Smooth muscle cell (in vitro differentiated cells): ENCODE measurements around the gene PPP6C. TPM values are rescaled to one million over a fixed set of nuclear protein-coding genes. Genes with fewer than 3 reads are reported as not detected.

Experiments
- DNase-seq: peaks from one replicate; lab custom pipeline; 2025; ENCODE audit not compliant: unreplicated experiment; lab: John Stamatoyannopoulos, UW
- H2AFZ ChIP-seq: fragments of 200-600 bp; sonication (generic); 2 replicates; pipeline ENCODE4 v1.6.0; 2016; ENCODE audit warnings: antibody characterized with exemption, low read depth, mild to moderate bottlenecking
- H3F3A ChIP-seq: fragments of 200-600 bp; sonication (generic); 2 replicates; pipeline ENCODE4 v1.6.0; 2017; ENCODE audit warnings: antibody characterized with exemption, low read depth
- H3K27ac ChIP-seq: fragments of 200-600 bp; sonication (generic); 2 replicates; pipeline ENCODE4 v1.5.1; 2016; ENCODE audit warnings: low read depth, mild to moderate bottlenecking
- H3K27me3 ChIP-seq: fragments of 200-600 bp; sonication (generic); 2 replicates; pipeline ENCODE4 v1.6.1; 2016; ENCODE audit warnings: low read depth, mild to moderate bottlenecking
- H3K36me3 ChIP-seq: fragments of 200-600 bp; sonication (generic); 2 replicates; pipeline ENCODE4 v1.5.1; 2016; ENCODE audit warnings: low read depth
- H3K4me1 ChIP-seq: fragments of 200-600 bp; sonication (generic); 2 replicates; pipeline ENCODE4 v1.5.1; 2016; ENCODE audit warnings: low read depth
- H3K4me2 ChIP-seq: fragments of 200-600 bp; sonication (generic); 2 replicates; pipeline ENCODE4 v1.6.0; 2016; ENCODE audit warnings: mild to moderate bottlenecking
- H3K4me3 ChIP-seq: fragments of 200-600 bp; sonication (generic); 2 replicates; pipeline ENCODE4 v1.5.1; 2016; ENCODE audit warnings: mild to moderate bottlenecking
- H3K79me2 ChIP-seq: fragments of 200-600 bp; sonication (generic); 2 replicates; pipeline ENCODE4 v1.6.0; 2016; ENCODE audit warnings: low read depth, mild to moderate bottlenecking
- H3K9ac ChIP-seq: fragments of 200-600 bp; sonication (generic); 2 replicates; pipeline ENCODE4 v1.6.0; 2016; ENCODE audit warnings: low read depth
- H3K9me3 ChIP-seq: fragments of 200-600 bp; sonication (generic); replicated peaks from 2 replicates; pipeline ENCODE4 v1.5.1; 2016; ENCODE audit warnings: low read depth
- H4K20me1 ChIP-seq: fragments of 200-600 bp; sonication (generic); 2 replicates; pipeline ENCODE4 v1.6.0; 2016; ENCODE audit warnings: low read depth
- CTCF ChIP-seq: fragments of 200-600 bp; sonication (generic); IDR thresholded peaks from 2 replicates; pipeline ENCODE4 v1.5.1; 2017; ENCODE audit warnings: borderline replicate concordance, mild to moderate bottlenecking, antibody characterized with exemption; ENCODE audit not compliant: insufficient read depth, poor library complexity, severe bottlenecking
- whole genome bisulfite sequencing: methylation state at CpG from one replicate; pipeline ENCODE4 v1.1.7; 2016; ENCODE audit warnings: low lambda C conversion rate; 5-methylcytosine and 5-hydroxymethylcytosine counted together
- polyA plus RNA-seq: library from polyadenylated mRNA; unstranded; fragments of >200 nt; fragmentation: Nextera tagmentation; extraction: Ambion mirVana; gene quantifications from 2 replicates; pipeline ENCODE4 v1.2.1, GENCODE V29; 2016
- total RNA-seq: library from RNA; depleted of rRNA; stranded (reverse); fragments of >200 nt; gene quantifications from 2 replicates; pipeline ENCODE4 v1.2.3, GENCODE V29; 2014

The PPP6C gene
- total and polyA plus RNA-seq, 2 experiments from 2014 or later: 25.2 to 34.2 TPM

GRCh38 chr9:125103021-125103420, 86.6 kb downstream of the PPP6C start:
- no peaks in the 10 kb centered on the region for H3K27me3 ChIP-seq
- H3K4me2 ChIP-seq: no peak overlapping the region
- peaks cover 15% of the 10 kb centered on the region for H4K20me1 ChIP-seq
- no peak overlapping the region for H3K27ac ChIP-seq
- H3K9ac ChIP-seq: no peak overlapping the region
- DNase-seq: no peak
- H2AFZ ChIP-seq: no peak overlapping the region
- TF ChIP-seq CTCF: no peak
- H3K4me1 ChIP-seq: no peaks in the 10 kb centered on the region
- no peaks in the 10 kb centered on the region for H3K36me3 ChIP-seq
- H3K9me3 ChIP-seq: no peaks in the 10 kb centered on the region
- no peaks in the 10 kb centered on the region for H3K79me2 ChIP-seq
- no peaks in the 10 kb centered on the region for H3F3A ChIP-seq
- 100% methylated on average over 1 of the region's 1 CpG for WGBS
- H3K4me3 ChIP-seq: no peak overlapping the region

DNA sequence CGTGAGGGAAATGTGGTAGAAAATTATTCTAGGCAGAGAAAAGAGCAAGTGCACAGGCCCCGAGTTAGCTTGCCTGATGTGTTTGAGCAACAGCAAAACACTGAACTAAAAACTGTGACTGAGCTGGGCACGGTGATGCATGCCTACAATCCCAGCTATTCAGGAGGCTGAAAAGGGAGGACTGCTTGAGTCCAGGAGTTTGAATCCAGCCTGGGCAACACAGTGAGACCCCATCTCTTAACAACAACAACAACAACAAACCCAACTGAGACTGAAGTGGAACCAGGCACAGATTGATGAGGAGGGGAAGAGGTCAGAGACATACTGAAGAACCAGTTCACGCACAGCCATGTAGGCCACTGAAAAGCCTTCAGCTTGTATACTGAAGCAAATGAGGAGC, 88.8 kb downstream of the PPP6C start:
- DNase-seq: no peak
- Histone ChIP-seq H3K4me2 (no peak overlapping the region), H3K27me3 (no peaks in the 10 kb centered on the region), H3K27ac (no peak overlapping the region), H4K20me1 (peaks cover 15% of the 10 kb centered on the region), H2AFZ (no peak overlapping the region), H3K9ac (no peak overlapping the region), H3K36me3 (no peaks in the 10 kb centered on the region), H3K4me1 (no peaks in the 10 kb centered on the region), H3K79me2 (peaks cover 2% of the 10 kb centered on the region), H3K9me3 (no peaks in the 10 kb centered on the region), H3F3A (no peaks in the 10 kb centered on the region), H3K4me3 (no peak overlapping the region)
- TF ChIP-seq CTCF: no peak
- WGBS: 94% methylated on average over 4 of the region's 4 CpGs

GRCh38 chr9:125099816-125100215, 89.8 kb downstream of the PPP6C start:
- H3K27me3 ChIP-seq: no peaks in the 10 kb centered on the region
- no peaks in the 10 kb centered on the region for H3K9me3 ChIP-seq
- H2AFZ ChIP-seq: no peak overlapping the region
- no peak overlapping the region for H3K4me2 ChIP-seq
- H3K4me3 ChIP-seq: no peak overlapping the region
- WGBS: 90% methylated on average over 3 of the region's 3 CpGs
- H3F3A ChIP-seq: no peaks in the 10 kb centered on the region
- H4K20me1 ChIP-seq: peaks cover 12% of the 10 kb centered on the region
- peaks cover 2% of the 10 kb centered on the region for H3K79me2 ChIP-seq
- H3K9ac ChIP-seq: no peak overlapping the region
- DNase-seq: no peak
- H3K27ac ChIP-seq: no peak overlapping the region
- no peaks in the 10 kb centered on the region for H3K36me3 ChIP-seq
- no peaks in the 10 kb centered on the region for H3K4me1 ChIP-seq
- TF ChIP-seq CTCF: no peak

Other genes with a start within 250 kb of the PPP6C start
- 11.0 and 11.2 TPM in 2 replicates for gene GOLGA1, start 248.7 kb downstream of the PPP6C start, total RNA-seq
- 6.8 and 12.4 TPM in 2 replicates for gene GOLGA1, start 248.7 kb downstream of the PPP6C start, polyA plus RNA-seq
- gene SCAI, start 46.3 kb downstream of the PPP6C start, total RNA-seq: 8.4 and 16.6 TPM in 2 replicates
- gene SCAI, start 46.3 kb downstream of the PPP6C start, polyA plus RNA-seq: 0.81 and 1.9 TPM in 2 replicates
- 19.3 and 20.9 TPM in 2 replicates for gene RABEPK, start 10.7 kb upstream of the PPP6C start, total RNA-seq
- 33.7 and 42.9 TPM in 2 replicates for gene RABEPK, start 10.7 kb upstream of the PPP6C start, polyA plus RNA-seq
- 168 and 180 TPM in 2 replicates for gene HSPA5, start 51.5 kb upstream of the PPP6C start, total RNA-seq
- 513 and 605 TPM in 2 replicates for gene HSPA5, start 51.5 kb upstream of the PPP6C start, polyA plus RNA-seq
- 48.6 and 56.4 TPM in 2 replicates for gene GAPVD1, start 72.0 kb upstream of the PPP6C start, total RNA-seq
- gene GAPVD1, start 72.0 kb upstream of the PPP6C start, polyA plus RNA-seq: 22.0 and 22.3 TPM in 2 replicates